Neuronal stem cell (in vitro differentiated cells): ENCODE results near the gene FAM76B.

ENCODE experiments used
- DNase-seq: peaks from one replicate; pipeline ENCODE4 v3.0.0-alpha.2; 2013; ENCODE audit warnings: low spot score
- H2AFZ ChIP-seq: one replicate; pipeline ENCODE4 v1.6.1; 2013; ENCODE audit warnings: mild to moderate bottlenecking, low read length, inconsistent platforms
- H2AK5ac ChIP-seq: 2 replicates; pipeline ENCODE4 v1.6.1; 2013; ENCODE audit warnings: low read depth, mild to moderate bottlenecking, inconsistent platforms, low read length, moderate library complexity, mixed read lengths
- H2BK120ac ChIP-seq: 2 replicates; pipeline ENCODE4 v1.6.1; 2013; ENCODE audit warnings: low read depth, mild to moderate bottlenecking, inconsistent platforms, low read length, moderate library complexity, mixed read lengths
- H2BK12ac ChIP-seq: one replicate; pipeline ENCODE4 v1.6.1; 2013; ENCODE audit warnings: low read length, inconsistent platforms
- H2BK15ac ChIP-seq: 2 replicates; pipeline ENCODE4 v1.6.1; 2013; ENCODE audit warnings: mild to moderate bottlenecking, low read length, inconsistent platforms, mixed read lengths
- H2BK5ac ChIP-seq: one replicate; pipeline ENCODE4 v1.6.1; 2013; ENCODE audit warnings: inconsistent platforms, mild to moderate bottlenecking, low read length, moderate library complexity
- H3K14ac ChIP-seq: one replicate; pipeline ENCODE4 v1.6.1; 2013; ENCODE audit warnings: low read length, inconsistent platforms
- H3K18ac ChIP-seq: 2 replicates; pipeline ENCODE4 v1.6.1; 2013; ENCODE audit warnings: low read length, inconsistent platforms
- H3K23ac ChIP-seq: 2 replicates; pipeline ENCODE4 v1.6.1; 2013; ENCODE audit warnings: low read depth, mild to moderate bottlenecking, mixed read lengths, low read length, inconsistent platforms; ENCODE audit not compliant: poor library complexity
- H3K27ac ChIP-seq: replicated peaks from 3 replicates; pipeline ENCODE4 v1.5.1; 2013; ENCODE audit warnings: low read length, inconsistent platforms
- H3K27me3 ChIP-seq, 3 experiments: 2 replicates each; pipeline ENCODE4 v1.6.1; 2013; ENCODE audit warnings: low read length in 3 of 3, mild to moderate bottlenecking in 2 of 3, inconsistent platforms in 1 of 3, low read depth in 1 of 3, mixed read lengths in 1 of 3, moderate library complexity in 1 of 3; ENCODE audit not compliant: control insufficient read depth in 3 of 3, insufficient read depth in 3 of 3
- H3K36me3 ChIP-seq, 2 donors: replicated peaks in 1 of 2; 2 replicates each; pipeline ENCODE4 v1.6.1; 2013; ENCODE audit warnings: low read length in 2 of 2; ENCODE audit not compliant: control insufficient read depth in 2 of 2, insufficient read depth in 2 of 2
- H3K4ac ChIP-seq: 2 replicates; pipeline ENCODE4 v1.6.1; 2013; ENCODE audit warnings: inconsistent platforms, mild to moderate bottlenecking, low read length, moderate library complexity
- H3K4me1 ChIP-seq, 2 donors: 1 replicate in 1 of 2; 2 replicates in 1 of 2; pipeline ENCODE4 v1.6.1; 2013; ENCODE audit warnings: low read length in 2 of 2, low read depth in 1 of 2; ENCODE audit not compliant: control insufficient read depth in 2 of 2, insufficient read depth in 1 of 2
- H3K4me2 ChIP-seq: one replicate; pipeline ENCODE4 v1.6.1; 2013; ENCODE audit warnings: mild to moderate bottlenecking, low read length, inconsistent platforms; ENCODE audit not compliant: insufficient read depth, poor library complexity, severe bottlenecking
- H3K4me3 ChIP-seq, 2 donors: 2 replicates each; pipeline ENCODE4 v1.5.1; 2013; ENCODE audit warnings: low read length in 2 of 2, mild to moderate bottlenecking in 2 of 2, inconsistent platforms in 1 of 2, moderate library complexity in 1 of 2
- H3K79me1 ChIP-seq: one replicate; pipeline ENCODE4 v1.6.1; 2013; ENCODE audit warnings: low read depth, mild to moderate bottlenecking, inconsistent platforms, low read length, moderate library complexity
- H3K9ac ChIP-seq: one replicate; pipeline ENCODE4 v1.6.1; 2013; ENCODE audit warnings: mild to moderate bottlenecking, low read depth, low read length, inconsistent platforms; ENCODE audit not compliant: poor library complexity
- H3K9me3 ChIP-seq, 2 donors: replicated peaks in 1 of 2; 2 replicates each; pipeline versions ENCODE3 to v1.6.1; 2013; ENCODE audit warnings: low read length in 2 of 2, mild to moderate bottlenecking in 2 of 2, inconsistent platforms in 1 of 2, low read depth in 1 of 2, mixed read lengths in 1 of 2, moderate library complexity in 1 of 2; ENCODE audit not compliant: control insufficient read depth in 2 of 2, insufficient read depth in 1 of 2
- H4K8ac ChIP-seq: one replicate; pipeline ENCODE4 v1.6.1; 2013; ENCODE audit warnings: low read depth, mild to moderate bottlenecking, inconsistent platforms, low read length, moderate library complexity
- H4K91ac ChIP-seq: one replicate; pipeline ENCODE4 v1.6.1; 2013; ENCODE audit warnings: low read length, low read depth, mild to moderate bottlenecking, inconsistent platforms; ENCODE audit not compliant: poor library complexity
- WGBS, 2 donors: extraction: QIAGEN DNeasy Blood & Tissue Kit; methylation state at CpG; one replicate each; pipeline ENCODE4 v1.1.7; 2013; ENCODE audit warnings: missing lambda C conversion rate in 2 of 2, mixed read lengths in 1 of 2; ENCODE audit not compliant: insufficient read length in 2 of 2, insufficient replicate concordance in 1 of 2; ENCODE audit errors: extremely low coverage in 2 of 2; 5-methylcytosine and 5-hydroxymethylcytosine counted together

FAM76B gene

DNA sequence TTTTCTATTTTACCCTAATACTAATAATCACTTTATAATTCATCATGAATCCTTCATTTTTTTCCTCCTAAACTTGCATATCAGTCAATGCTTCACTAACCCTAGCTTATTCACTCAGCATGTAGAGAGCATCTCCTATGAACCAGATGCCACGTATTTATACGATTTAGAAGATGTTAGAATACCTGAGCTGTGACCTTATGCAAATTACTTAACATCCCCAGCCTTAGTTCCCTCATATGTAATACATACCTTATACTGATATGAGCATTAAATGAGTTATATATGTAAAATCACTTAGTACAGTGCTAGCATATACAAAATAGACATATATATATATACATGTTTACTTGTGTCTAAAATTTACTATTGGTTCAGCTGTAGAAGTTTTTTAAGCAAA lies 9.0 kb downstream of the FAM76B start:
- Histone ChIP-seq H3K4ac (no peak overlapping the region), H3K4me3 (no peak overlapping the region), H3K27ac (no peak overlapping the region), H3K18ac (no peak overlapping the region), H3K14ac (no peak overlapping the region), H2BK15ac (no peak overlapping the region), H4K91ac (no peak overlapping the region), H2AFZ (no peak overlapping the region), H2BK5ac (no peak overlapping the region), H3K23ac (no peak overlapping the region), H2BK120ac (no peak overlapping the region), H3K27me3 (no peaks in the 10 kb centered on the region), H3K9me3 (no peaks in the 10 kb centered on the region), H3K79me1 (no peaks in the 10 kb centered on the region), H3K4me1 (no peaks in the 10 kb centered on the region), H2BK12ac (no peak overlapping the region), H3K9ac (no peak overlapping the region), H3K4me2 (no peak overlapping the region), H4K8ac (no peak overlapping the region), H3K36me3 (peaks cover 8 to 99% of the 10 kb centered on the region in 2 donors), H2AK5ac (no peak overlapping the region)
- WGBS, 2 donors = no CpG with 5 or more reads among the region's 2 CpGs
- DNase-seq = no peak

DNA sequence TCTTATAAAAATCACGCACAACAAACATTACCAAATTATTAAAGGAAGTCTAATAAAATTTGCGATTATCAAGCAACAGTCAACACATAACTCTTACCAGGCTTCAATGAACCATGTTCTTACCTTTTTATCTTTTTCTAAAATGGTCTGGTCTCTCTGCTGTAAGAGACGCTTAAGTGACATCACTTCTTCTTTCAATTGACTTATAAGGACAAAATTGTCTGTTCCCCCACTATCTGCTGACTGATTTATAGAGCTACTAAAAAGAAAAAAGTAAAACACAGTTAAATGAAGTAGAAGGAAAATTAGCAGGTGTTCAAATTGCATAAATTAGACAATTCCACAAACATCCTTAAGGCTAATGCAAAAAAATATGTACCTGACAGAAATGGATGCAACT lies 10.9 kb downstream of the FAM76B start:
- no peak overlapping the region for H2BK5ac ChIP-seq
- no peak for DNase-seq
- H2BK15ac ChIP-seq = no peak overlapping the region
- no peak overlapping the region for H2AK5ac ChIP-seq
- H3K4me2 ChIP-seq = no peak overlapping the region
- H3K27me3 ChIP-seq = no peaks in the 10 kb centered on the region
- no peaks in the 10 kb centered on the region for H3K9me3 ChIP-seq
- peaks cover 4 to 100% of the 10 kb centered on the region in 2 donors for H3K36me3 ChIP-seq
- H3K27ac ChIP-seq = no peak overlapping the region
- no peak overlapping the region for H3K4ac ChIP-seq
- no peak overlapping the region for H2BK12ac ChIP-seq
- no CpG with 5 or more reads among the region's 3 CpGs for WGBS, 2 donors
- H3K18ac ChIP-seq = no peak overlapping the region
- no peak overlapping the region for H3K14ac ChIP-seq
- H4K91ac ChIP-seq = no peak overlapping the region
- no peak overlapping the region for H2BK120ac ChIP-seq
- H3K4me3 ChIP-seq = no peak overlapping the region
- no peak overlapping the region for H3K23ac ChIP-seq
- no peak overlapping the region for H3K9ac ChIP-seq
- no peak overlapping the region for H4K8ac ChIP-seq
- H3K4me1 ChIP-seq = no peaks in the 10 kb centered on the region
- no peaks in the 10 kb centered on the region for H3K79me1 ChIP-seq
- no peak overlapping the region for H2AFZ ChIP-seq

DNA sequence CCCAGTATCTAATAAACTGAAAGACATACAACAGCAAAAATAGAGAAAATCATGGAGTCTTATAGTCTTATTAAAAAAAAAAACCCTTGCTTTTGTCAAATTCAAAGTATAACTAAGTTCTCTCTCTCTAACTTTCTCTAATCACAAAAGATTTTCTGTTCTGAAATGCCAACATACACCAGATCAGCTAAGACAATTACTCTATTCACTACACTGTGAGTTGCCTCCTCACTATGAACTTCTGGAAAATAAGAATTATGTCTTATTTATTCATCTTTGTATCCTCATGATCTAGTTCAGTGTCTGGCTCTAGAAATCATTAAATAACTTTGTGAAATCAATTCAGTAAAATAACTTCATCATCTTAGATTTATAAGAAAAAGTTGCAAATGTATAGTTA lies 12.7 kb downstream of the FAM76B start:
- Histone ChIP-seq H3K4me3 (no peak overlapping the region), H4K8ac (no peak overlapping the region), H3K27me3 (no peaks in the 10 kb centered on the region), H2BK5ac (no peak overlapping the region), H3K4me1 (no peaks in the 10 kb centered on the region), H2AFZ (no peak overlapping the region), H3K4me2 (no peak overlapping the region), H3K36me3 (peaks cover 1 to 100% of the 10 kb centered on the region in 2 donors), H2BK12ac (no peak overlapping the region), H2BK15ac (no peak overlapping the region), H3K27ac (no peak overlapping the region), H3K23ac (no peak overlapping the region), H3K9ac (no peak overlapping the region), H3K14ac (no peak overlapping the region), H3K18ac (no peak overlapping the region), H2AK5ac (no peak overlapping the region), H3K79me1 (no peaks in the 10 kb centered on the region), H3K9me3 (no peaks in the 10 kb centered on the region), H3K4ac (no peak overlapping the region), H4K91ac (no peak overlapping the region), H2BK120ac (no peak overlapping the region)
- no peak for DNase-seq

DNA sequence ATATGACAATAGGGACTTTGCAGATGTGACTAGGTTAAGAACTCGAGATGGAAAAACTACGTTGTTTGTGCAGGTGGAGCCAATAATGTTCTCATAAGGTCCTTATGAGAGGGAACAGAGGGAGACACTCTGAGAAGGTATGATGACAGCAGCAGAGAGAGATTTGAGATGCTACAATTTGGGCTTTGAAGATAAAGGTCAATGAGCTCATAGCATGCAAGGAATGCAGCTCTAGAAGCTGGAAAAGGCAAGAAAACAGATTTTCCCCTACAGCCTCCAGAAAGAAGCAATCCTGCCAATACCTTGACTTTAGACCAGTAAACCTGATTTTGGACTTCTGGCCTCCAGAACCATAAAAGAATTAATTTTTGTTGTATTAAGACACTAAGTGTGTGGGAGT lies 21.1 kb downstream of the FAM76B start:
- Histone ChIP-seq H3K18ac (no peak overlapping the region), H3K4ac (no peak overlapping the region), H3K9me3 (no peaks in the 10 kb centered on the region), H4K8ac (no peak overlapping the region), H3K36me3 (peaks cover 0 to 57% of the 10 kb centered on the region in 2 donors), H2AK5ac (no peak overlapping the region), H3K23ac (no peak overlapping the region), H3K4me3 (no peak overlapping the region), H2BK12ac (no peak overlapping the region), H3K4me2 (no peak overlapping the region), H4K91ac (no peak overlapping the region), H3K27ac (no peak overlapping the region), H2BK120ac (no peak overlapping the region), H2BK15ac (no peak overlapping the region), H3K4me1 (no peaks in the 10 kb centered on the region), H3K9ac (no peak overlapping the region), H3K14ac (no peak overlapping the region), H2AFZ (no peak overlapping the region), H3K27me3 (no peaks in the 10 kb centered on the region), H2BK5ac (no peak overlapping the region), H3K79me1 (no peaks in the 10 kb centered on the region)
- no peak for DNase-seq
- WGBS, 2 donors = no CpG with 5 or more reads among the region's 2 CpGs
